SIG-M5 (cell line): ENCODE results near the gene IGDCC3.

Source experiments
- DNase-seq: peaks from one replicate; lab custom pipeline; 2025; lab: John Stamatoyannopoulos, UW

The IGDCC3 gene

GRCh38 chr15:65388306-65389080, 10.7 kb upstream of the IGDCC3 start:
- DNase-seq: no peak

- no peak for DNase-seq
These were observed 9.1 kb upstream of the IGDCC3 start for GRCh38 chr15:65386886-65387285.

- no peak for DNase-seq
These were observed 8.6 kb upstream of the IGDCC3 start for GRCh38 chr15:65386376-65386775.

- DNase-seq: no peak
These were observed 8.1 kb upstream of the IGDCC3 start for GRCh38 chr15:65385870-65386258.

- no peak for DNase-seq
These were observed 7.4 kb upstream of the IGDCC3 start for GRCh38 chr15:65384895-65385869.

GRCh38 chr15:65384505-65384894, 6.7 kb upstream of the IGDCC3 start:
- DNase-seq: no peak

- DNase-seq: no peak
These were observed 6.2 kb upstream of the IGDCC3 start for GRCh38 chr15:65383991-65384390.

- no peak for DNase-seq
These were observed 5.7 kb upstream of the IGDCC3 start for GRCh38 chr15:65383456-65383855.

GRCh38 chr15:65382921-65383320, 5.1 kb upstream of the IGDCC3 start:
- DNase-seq: no peak

GRCh38 chr15:65382146-65382491, 4.3 kb upstream of the IGDCC3 start:
- no peak for DNase-seq

GRCh38 chr15:65381445-65382145, 3.8 kb upstream of the IGDCC3 start:
- DNase-seq: no peak

GRCh38 chr15:65379986-65380385, 2.2 kb upstream of the IGDCC3 start:
- DNase-seq: no peak

GRCh38 chr15:65377105-65377975, 462 bp downstream of the IGDCC3 start:
- no peak for DNase-seq

- DNase-seq: no peak
These were observed 1.1 kb downstream of the IGDCC3 start for GRCh38 chr15:65376767-65377104.

- no peak for DNase-seq
These were observed 1.8 kb downstream of the IGDCC3 start for GRCh38 chr15:65375871-65376607.

GRCh38 chr15:65374821-65375401, 2.9 kb downstream of the IGDCC3 start:
- no peak for DNase-seq

GRCh38 chr15:65374334-65374733, 3.5 kb downstream of the IGDCC3 start:
- DNase-seq: no peak

GRCh38 chr15:65373163-65373651, 4.6 kb downstream of the IGDCC3 start:
- no peak for DNase-seq

GRCh38 chr15:65372787-65373067, 5.1 kb downstream of the IGDCC3 start:
- no peak for DNase-seq

GRCh38 chr15:65371976-65372786, 5.6 kb downstream of the IGDCC3 start:
- no peak for DNase-seq
